GM13977 (cell line): ENCODE data around the gene DLG2.

Experiments
- DNase-seq: peaks from one replicate; pipeline ENCODE4 v3.0.0; 2012; ENCODE audit warnings: low spot score
- in situ Hi-C: fragments of 300-500 bp; cut with MboI; formaldehyde crosslinking; loops from one replicate; pipeline ENCODE4 v1.12.0; 2022; ENCODE audit warnings: low sequenced_read_pairs, low pct_unique_long_range_greater_than_20kb, mixed read lengths, inconsistent platforms; ENCODE audit not compliant: unreplicated experiment
- TF ChIP-seq, protein P1 (sequence below): IDR thresholded peaks from 2 replicates; pipeline ENCODE4 v1.5.1; 2012; ENCODE audit warnings: mild to moderate bottlenecking, control low read depth; ENCODE audit not compliant: insufficient read depth; ENCODE audit errors: extremely low read depth, missing control alignments

The DLG2 gene

DNA sequence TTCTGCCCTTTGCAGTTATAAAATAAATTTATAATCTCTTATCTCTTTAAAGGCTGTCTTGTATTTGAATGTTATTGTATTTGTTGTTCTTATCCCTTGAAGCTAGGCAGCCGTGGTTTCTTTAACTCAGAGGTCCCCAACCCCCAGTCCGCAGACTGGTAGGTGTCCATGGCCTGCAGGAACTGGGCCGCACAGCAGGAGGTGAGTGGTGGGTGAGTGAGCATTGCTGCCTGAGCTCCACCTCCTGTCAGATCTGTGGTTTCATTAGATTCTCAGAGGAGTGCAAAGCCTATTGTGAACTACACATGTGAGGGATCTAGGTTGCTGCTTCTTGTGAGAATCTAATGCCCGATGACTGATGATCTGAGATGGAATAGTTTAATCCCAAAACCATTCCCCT lies 1961.0 kb downstream of the DLG2 start:
- in situ Hi-C loops, result no loop called here
- TF ChIP-seq, protein P1, sequence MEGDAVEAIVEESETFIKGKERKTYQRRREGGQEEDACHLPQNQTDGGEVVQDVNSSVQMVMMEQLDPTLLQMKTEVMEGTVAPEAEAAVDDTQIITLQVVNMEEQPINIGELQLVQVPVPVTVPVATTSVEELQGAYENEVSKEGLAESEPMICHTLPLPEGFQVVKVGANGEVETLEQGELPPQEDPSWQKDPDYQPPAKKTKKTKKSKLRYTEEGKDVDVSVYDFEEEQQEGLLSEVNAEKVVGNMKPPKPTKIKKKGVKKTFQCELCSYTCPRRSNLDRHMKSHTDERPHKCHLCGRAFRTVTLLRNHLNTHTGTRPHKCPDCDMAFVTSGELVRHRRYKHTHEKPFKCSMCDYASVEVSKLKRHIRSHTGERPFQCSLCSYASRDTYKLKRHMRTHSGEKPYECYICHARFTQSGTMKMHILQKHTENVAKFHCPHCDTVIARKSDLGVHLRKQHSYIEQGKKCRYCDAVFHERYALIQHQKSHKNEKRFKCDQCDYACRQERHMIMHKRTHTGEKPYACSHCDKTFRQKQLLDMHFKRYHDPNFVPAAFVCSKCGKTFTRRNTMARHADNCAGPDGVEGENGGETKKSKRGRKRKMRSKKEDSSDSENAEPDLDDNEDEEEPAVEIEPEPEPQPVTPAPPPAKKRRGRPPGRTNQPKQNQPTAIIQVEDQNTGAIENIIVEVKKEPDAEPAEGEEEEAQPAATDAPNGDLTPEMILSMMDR, result no peak
- DNase-seq, result no peak

- in situ Hi-C loops, result no loop called here
- TF ChIP-seq, protein P1, result no peak
- no peak for DNase-seq
Observed at GRCh38 chr11:83663988-83664387, 1963.2 kb downstream of the DLG2 start.

- in situ Hi-C loops, result no loop called here
- TF ChIP-seq, protein P1, result no peak
- DNase-seq, result no peak
Observed at GRCh38 chr11:83663446-83663845, 1963.7 kb downstream of the DLG2 start.

- TF ChIP-seq, protein P1, result no peak
- in situ Hi-C loops, result no loop called here
- no peak for DNase-seq
Observed at GRCh38 chr11:83662494-83662893, 1964.7 kb downstream of the DLG2 start.

DNA sequence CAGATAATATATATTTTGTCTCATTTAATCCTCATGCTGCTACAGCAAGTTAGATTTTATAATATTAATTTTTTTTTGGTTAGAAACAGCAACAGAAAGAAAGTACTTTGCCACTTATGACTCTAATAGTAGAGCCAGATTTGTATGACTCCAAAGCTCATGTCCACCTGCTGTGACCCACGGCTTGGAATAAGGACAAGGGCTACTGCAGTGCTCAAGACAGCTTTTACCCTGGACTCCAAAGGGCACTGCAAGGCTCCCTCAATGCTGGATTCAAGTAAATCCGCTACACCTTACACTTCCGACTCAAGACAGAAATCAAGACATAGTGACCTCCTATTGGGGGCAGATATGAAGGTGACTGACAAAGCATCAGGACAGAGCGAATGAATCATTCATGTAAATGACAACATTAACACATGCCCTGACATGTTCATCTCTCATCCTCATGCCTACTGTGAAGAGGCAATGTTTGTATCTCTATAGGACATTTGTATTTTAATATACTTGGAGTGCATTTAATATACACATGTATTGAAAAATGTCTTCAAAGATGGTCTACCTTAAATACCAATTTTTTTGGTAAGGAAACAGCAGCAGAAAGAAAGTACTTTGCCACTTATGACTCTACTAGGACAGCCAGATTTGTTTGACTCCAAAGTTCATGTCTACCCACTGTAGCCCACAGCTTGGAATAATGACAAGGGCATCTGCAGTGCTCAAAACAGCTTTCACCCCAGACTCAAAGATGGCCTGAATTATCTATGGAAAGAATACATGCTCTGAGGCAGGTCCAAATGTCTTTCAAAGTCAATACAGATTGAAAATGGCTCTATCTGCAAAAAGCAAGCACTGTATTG lies 1965.4 kb downstream of the DLG2 start:
- in situ Hi-C loops, result no loop called here
- TF ChIP-seq, protein P1, result no peak
- no peak for DNase-seq

DNA sequence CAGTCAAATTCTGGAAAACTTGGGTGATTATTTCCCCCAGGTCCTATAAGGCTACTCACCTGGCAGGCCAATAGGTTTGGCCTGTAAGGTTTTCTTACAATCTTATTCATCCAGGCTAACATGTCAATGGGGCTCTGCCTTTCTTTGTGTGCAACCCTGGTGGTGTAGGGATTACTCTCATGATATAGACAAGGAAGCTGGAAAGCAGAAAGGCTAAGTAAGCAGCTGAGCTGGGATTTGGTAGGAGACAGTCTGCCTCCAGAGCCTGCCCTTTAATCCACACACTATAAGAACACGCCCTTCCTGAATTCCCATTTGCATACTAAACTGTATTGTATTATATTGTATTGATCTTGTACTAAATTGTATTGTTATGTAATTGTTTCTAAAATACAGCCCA lies 1967.7 kb downstream of the DLG2 start:
- no peak for DNase-seq
- in situ Hi-C loops, result no loop called here
- TF ChIP-seq, protein P1, result no peak
